AG20443 (cell line): ENCODE measurements around the gene MUC7.
"Not testable (repeated sequence)": the region's sequence is repeated elsewhere in the genome, so short reads cannot be mapped to it uniquely, and the experiment has no call there.

Experiments
- DNase-seq: peaks from one replicate; pipeline ENCODE4 v3.0.0; 2012; ENCODE audit warnings: low spot score, mixed read lengths

MUC7 gene

GRCh38 chr4:70471897-70472296 lies at the start of gene MUC7:
MUC7 (plus strand) TSS chr4:70472197; CDS start chr4:70474022, 1,825 bp downstream.
- no peak for DNase-seq

GRCh38 chr4:70425306-70425705 lies 46.7 kb upstream of the MUC7 start:
- DNase-seq, result no peak

- no peak for DNase-seq
Observed at GRCh38 chr4:70426789-70427188, 45.2 kb upstream of the MUC7 start.

- no peak for DNase-seq
Observed at GRCh38 chr4:70437197-70437596, 34.8 kb upstream of the MUC7 start.

- DNase-seq, result no peak
Observed at GRCh38 chr4:70442474-70442873, 29.5 kb upstream of the MUC7 start.

GRCh38 chr4:70443329-70443728 lies 28.7 kb upstream of the MUC7 start:
- no peak for DNase-seq

GRCh38 chr4:70449220-70449619 lies 22.8 kb upstream of the MUC7 start:
- DNase-seq, result no peak

GRCh38 chr4:70452946-70453345 lies 19.1 kb upstream of the MUC7 start:
- DNase-seq, result no peak

- DNase-seq, result no peak
Observed at GRCh38 chr4:70463335-70463734, 8.7 kb upstream of the MUC7 start.

- no peak for DNase-seq
Observed at GRCh38 chr4:70473679-70474078, 1.7 kb downstream of the MUC7 start.

GRCh38 chr4:70488748-70489147 lies 16.8 kb downstream of the MUC7 start:
- no peak for DNase-seq

GRCh38 chr4:70496231-70496630 lies 24.2 kb downstream of the MUC7 start:
- DNase-seq, result no peak

- DNase-seq, result not testable (repeated sequence)
Observed at GRCh38 chr4:70501838-70502237, 29.8 kb downstream of the MUC7 start.

- no peak for DNase-seq
Observed at GRCh38 chr4:70504733-70505132, 32.7 kb downstream of the MUC7 start.

GRCh38 chr4:70505151-70505748 lies 33.3 kb downstream of the MUC7 start:
- peak; percentile 72 for DNase-seq

GRCh38 chr4:70508801-70509200 lies 36.8 kb downstream of the MUC7 start:
- DNase-seq, result no peak

GRCh38 chr4:70511365-70511764 lies 39.4 kb downstream of the MUC7 start:
- DNase-seq, result no peak

GRCh38 chr4:70515367-70516250 lies 43.6 kb downstream of the MUC7 start:
- no peak for DNase-seq

- DNase-seq, result no peak
Observed at GRCh38 chr4:70518269-70518668, 46.3 kb downstream of the MUC7 start, which contains the start of gene AMTN. AMTN (plus strand) TSS chr4:70518569; CDS start chr4:70518778, 209 bp downstream.

- DNase-seq, result no peak
Observed at GRCh38 chr4:70518716-70519115, 46.7 kb downstream of the MUC7 start.

- no peak for DNase-seq
Observed at GRCh38 chr4:70522626-70523025, 50.6 kb downstream of the MUC7 start.

GRCh38 chr4:70530997-70531396 lies 59.0 kb downstream of the MUC7 start:
- DNase-seq, result no peak

GRCh38 chr4:70531981-70532380 lies 60.0 kb downstream of the MUC7 start:
- no peak for DNase-seq
